AG10803 (cell line): Measurements from ENCODE around the gene LDLRAP1.

Source experiments
- DNase-seq: peaks from one replicate; pipeline ENCODE4 v3.0.0; 2010; ENCODE audit warnings: low read depth
- H3K4me3 ChIP-seq: 2 replicates; pipeline ENCODE4 v1.5.1; 2011; ENCODE audit warnings: mild to moderate bottlenecking, low read length, control low read depth
- CTCF ChIP-seq: conservative IDR thresholded peaks from 2 replicates; pipeline ENCODE4 v1.5.1; 2011; ENCODE audit warnings: mild to moderate bottlenecking, low read length, control low read depth, inconsistent platforms

The LDLRAP1 gene

DNA sequence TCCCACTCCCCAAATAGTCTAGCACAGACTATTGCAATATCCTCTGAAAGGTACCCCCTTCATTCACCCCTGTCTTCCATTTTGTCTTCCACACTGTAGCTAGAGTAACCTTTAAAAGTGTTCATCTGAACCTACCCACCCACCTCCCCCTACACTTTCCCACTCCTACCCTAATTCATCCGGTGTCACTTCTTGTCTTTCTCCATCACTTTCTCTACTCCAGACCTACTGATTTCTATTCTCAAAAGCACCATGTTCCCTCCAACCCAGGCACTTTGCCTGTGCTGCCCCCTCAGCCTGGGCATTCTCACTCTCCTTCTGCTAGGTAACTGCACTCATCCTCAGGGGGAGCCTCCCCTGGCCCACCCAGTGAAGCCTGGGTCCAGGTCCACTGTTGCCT lies 68.4 kb downstream of the LDLRAP1 start:
- DNase-seq: no peak
- no peak overlapping the region for H3K4me3 ChIP-seq
- TF ChIP-seq CTCF: no peak

- H3K4me3 ChIP-seq: no peak overlapping the region
- DNase-seq: no peak
- TF ChIP-seq CTCF: no peak
These were observed 69.0 kb downstream of the LDLRAP1 start for GRCh38 chr1:25612421-25612820.

- DNase-seq: no peak
- no peak overlapping the region for H3K4me3 ChIP-seq
- no peak for TF ChIP-seq CTCF
These were observed 69.7 kb downstream of the LDLRAP1 start for GRCh38 chr1:25613091-25613490.

GRCh38 chr1:25614501-25615171 lies 71.2 kb downstream of the LDLRAP1 start:
- DNase-seq: no peak
- no peak for TF ChIP-seq CTCF
- H3K4me3 ChIP-seq: no peak overlapping the region

- no peak for TF ChIP-seq CTCF
- no peak overlapping the region for H3K4me3 ChIP-seq
- no peak for DNase-seq
These were observed 71.8 kb downstream of the LDLRAP1 start for GRCh38 chr1:25615172-25615541.

GRCh38 chr1:25615563-25616094 lies 72.2 kb downstream of the LDLRAP1 start:
- H3K4me3 ChIP-seq: peak overlapping the region; percentile 55
- no peak for TF ChIP-seq CTCF
- no peak for DNase-seq

DNA sequence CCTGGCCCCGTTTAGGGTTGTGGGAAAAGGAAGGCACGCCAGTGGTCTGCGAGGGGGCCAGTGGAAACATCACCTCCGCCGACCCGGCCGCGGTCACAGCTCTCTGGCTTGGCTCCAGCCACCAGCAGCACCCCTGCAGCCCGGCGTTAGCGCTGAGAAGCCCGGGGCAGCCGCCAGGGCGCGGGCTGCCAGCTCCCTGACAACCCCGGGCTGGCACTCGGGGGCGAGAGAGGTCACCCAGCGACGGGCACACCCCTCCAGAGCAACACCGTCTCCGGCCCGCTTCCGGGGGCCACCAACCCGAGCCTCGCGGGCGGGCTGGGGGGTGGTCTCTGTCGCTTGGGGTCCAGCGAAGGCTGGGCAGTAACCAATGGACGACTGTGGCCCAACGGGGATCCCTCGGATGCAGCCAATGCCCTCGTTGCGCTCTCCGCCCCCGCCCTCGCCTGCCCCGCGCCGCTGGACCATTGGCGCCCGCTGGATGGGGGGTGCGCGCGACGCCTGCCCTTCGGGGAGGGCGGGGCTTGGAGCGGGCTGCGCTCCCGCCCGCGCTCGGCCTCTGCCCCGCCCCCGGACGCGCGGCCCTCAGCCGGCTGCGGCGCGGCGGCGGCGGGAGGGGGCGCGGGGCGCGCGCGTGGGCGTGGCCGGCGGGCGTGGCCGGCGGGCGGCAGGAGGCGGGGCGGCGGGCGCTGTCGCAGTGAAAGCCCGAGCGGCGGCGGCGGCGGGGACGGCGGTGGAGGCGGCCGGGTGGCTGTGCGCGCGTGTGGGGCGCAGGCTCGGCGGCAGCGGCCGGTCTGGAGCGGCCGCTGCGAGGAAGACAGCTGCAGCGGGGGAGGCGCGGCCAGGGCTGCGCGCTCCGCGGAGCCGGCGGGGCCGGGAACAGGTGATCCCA lies 72.9 kb downstream of the LDLRAP1 start, which contains the start of gene MAN1C1:
TSS of gene MAN1C1 (plus strand) at position 697 of the 892 bp plus-strand sequence. CDS start 1,007 bp downstream, outside the sequence.
- DNase-seq: peak; percentile 62
- peak; percentile 26; the same call in 1 of the 2 replicates for TF ChIP-seq CTCF

More for the DNA sequence above, 72.9 kb downstream of the LDLRAP1 start, which contains the start of gene MAN1C1:
- H3K4me3 ChIP-seq: peak within 1 kb of the TSS; percentile 55
